Heart left ventricle (tissue), 16 donors: ENCODE results near the gene BCAS1. TPM values are rescaled to one million over a fixed set of nuclear protein-coding genes. Genes with fewer than 3 reads are reported as not detected.

Source experiments
- ATAC-seq, 4 donors: fragments of 200-7000 bp; cut with Tn5 transposase; one replicate each; pipeline ENCODE4 v1.9.1; 2020 to 2022; ENCODE audit warnings: moderate library complexity in 4 of 4, mild to moderate bottlenecking in 3 of 4, moderate number of reproducible peaks in 1 of 4
- DNase-seq, 5 donors: peaks; one replicate each; pipeline ENCODE4 v3.0.0-alpha.2; 2020
- H3K27ac ChIP-seq, 12 donors: fragments of 200-600 bp; sonication (generic) in 4 of 12; one replicate each; pipeline versions ENCODE4 v1.5.0 to v1.8.0; 2016 to 2022; ENCODE audit warnings: mild to moderate bottlenecking in 2 of 12
- H3K27me3 ChIP-seq, 9 donors: fragments of 200-600 bp; sonication (generic) in 2 of 9; one replicate each; pipeline versions ENCODE4 v1.5.1 to v1.8.0; 2016 to 2022; ENCODE audit warnings: mild to moderate bottlenecking in 3 of 9
- H3K36me3 ChIP-seq, 9 donors: fragments of 200-600 bp; sonication (generic) in 2 of 9; one replicate each; pipeline versions ENCODE4 v1.5.0 to v1.8.0; 2018 to 2022; ENCODE audit warnings: mild to moderate bottlenecking in 2 of 9
- H3K4me1 ChIP-seq, 12 donors: fragments of 200-600 bp; sonication (generic) in 4 of 12; one replicate each; pipeline versions ENCODE4 v1.5.0 to v1.8.0; 2016 to 2022; ENCODE audit warnings: mild to moderate bottlenecking in 3 of 12
- H3K4me3 ChIP-seq, 12 donors: fragments of 200-600 bp; sonication (generic) in 4 of 12; one replicate each; pipeline versions ENCODE4 v1.5.0 to v1.8.0; 2017 to 2022; ENCODE audit warnings: mild to moderate bottlenecking in 9 of 12, moderate library complexity in 4 of 12
- H3K9me3 ChIP-seq, 12 donors: fragments of 200-600 bp; sonication (generic) in 4 of 12; one replicate each; pipeline versions ENCODE4 v1.5.0 to v1.8.0; 2016 to 2022; ENCODE audit warnings: mild to moderate bottlenecking in 1 of 12
- POLR2A ChIP-seq, 2 donors: fragments of 450-650 bp; IDR thresholded peaks; one replicate each; pipeline ENCODE4 v1.6.1; 2017; ENCODE audit warnings: antibody characterized with exemption in 2 of 2, mild to moderate bottlenecking in 2 of 2, moderate library complexity in 2 of 2
- WGBS, 4 donors: extraction: QIAGEN DNeasy Blood & Tissue Kit in 2 of 4; methylation state at CpG; one replicate each; pipeline versions ENCODE4 v1.1.5 to v1.1.7; 2013 to 2018; 5-methylcytosine and 5-hydroxymethylcytosine counted together
- intact Hi-C, 10 donors: fragments of 100-400 bp; cut with DNase I; formaldehyde crosslinking; loops; one replicate each; pipeline versions ENCODE4 v1.11.1 to v1.14.2; 2022
- polyA plus RNA-seq, 2 donors: library from polyadenylated mRNA; stranded (reverse); fragments of 200-250 nt; gene quantifications; one replicate each; pipeline ENCODE4 v1.2.3, GENCODE V29; 2013
- total RNA-seq, 9 donors: library from RNA; depleted of rRNA in 2 of 9; stranded (reverse); fragments of >200 nt in 2 of 9; fragmentation: NEBNext Ultra II Directional in 3 of 9; extraction: Animal tissue kit (Norgen Biotek cat#: 25700) in 3 of 9; gene quantifications; one replicate each; pipeline versions ENCODE4 v1.1.0 to v1.2.4, GENCODE V29; 2016 to 2023
- TF ChIP-seq, protein P1 (sequence below), 12 donors: fragments of 200-600 bp; sonication (generic) in 4 of 12; IDR thresholded peaks; one replicate each; pipeline versions ENCODE4 v1.5.0 to v1.8.0; 2018 to 2022; ENCODE audit warnings: antibody characterized with exemption in 12 of 12, mild to moderate bottlenecking in 5 of 12
- donor health status: ischemic (EF 13 %, LVEDD 7.1; RV severe dilation, severe dysfunction).
- donor health status: healthy with polysubstance abuse.
- donor health status: DM: no; HTN: yes; CAD: no.
- donor health status: DM: no; HTN: no; CAD: no.
- donor health status: ischemic (EF 25% LVEDD 6.9; RV normal size, moderate dysfunction).
- donor health status: ischemic (EF 25% LVEDD 5.7; RV mildly dilated, moderate dysfunction).
- donor health status: healthy.
- donor health status: DM: yes; HTN: yes; CAD: no.
- donor health status: ischemic (EF 35%, LVEDD 5.7; RV mildly dilated, moderate dysfunction).
- donor health status: nonischemic (EF 11% LVEDD 7.7; RV severe dilation, severe dysfunction).
- donor health status: DM: yes; HTN: yes; CAD: no.
- donor health status: PGD.
- donor health status: ischemic (EF 29% LVEDD 5.4; RV normal size, mild dysfunction).
- donor health status: nonischemic (EF 23%, LVEDD 6.1; RV moderate dilation, normal function).

The BCAS1 gene
- total and polyA plus RNA-seq, 11 donors, result not detected

DNA sequence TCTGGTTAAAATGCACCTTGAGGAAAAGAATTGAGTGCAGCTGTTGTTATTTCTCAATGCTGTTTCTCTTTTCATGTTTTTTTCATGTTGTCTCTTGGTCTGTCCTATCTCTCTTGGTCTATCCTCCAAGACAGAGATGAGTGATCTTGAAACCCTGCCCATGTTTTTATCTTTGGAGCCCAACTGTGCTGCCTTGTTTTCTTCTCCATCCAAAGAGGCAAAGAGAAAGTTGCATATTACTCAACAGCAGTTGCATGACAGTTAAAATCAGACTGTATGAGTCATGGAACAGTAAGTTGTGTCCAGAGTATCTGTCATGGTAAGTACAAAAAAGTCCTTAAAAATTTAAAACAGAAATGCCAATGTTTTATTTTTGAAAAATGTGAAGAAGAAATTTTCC is 26.2 kb downstream of the BCAS1 start:
- peak overlapping the region in 1 of 12 donors; percentile 8 for H3K27ac ChIP-seq
- H3K9me3 ChIP-seq, result peaks cover 0 to 4% (median 0%) of the 10 kb centered on the region in 12 donors
- no peaks in the 10 kb centered on the region for H3K36me3 ChIP-seq
- intact Hi-C loops, result no loop called here
- ATAC-seq (peak in 3 of 4 donors; percentile 34 to 59 (median 49)), DNase-seq (no peak)
- H3K4me1 ChIP-seq, result no peaks in the 10 kb centered on the region
- no peak overlapping the region for H3K4me3 ChIP-seq
- peaks cover 0 to 13% (median 0%) of the 10 kb centered on the region in 9 donors for H3K27me3 ChIP-seq
- TF ChIP-seq, protein P1, sequence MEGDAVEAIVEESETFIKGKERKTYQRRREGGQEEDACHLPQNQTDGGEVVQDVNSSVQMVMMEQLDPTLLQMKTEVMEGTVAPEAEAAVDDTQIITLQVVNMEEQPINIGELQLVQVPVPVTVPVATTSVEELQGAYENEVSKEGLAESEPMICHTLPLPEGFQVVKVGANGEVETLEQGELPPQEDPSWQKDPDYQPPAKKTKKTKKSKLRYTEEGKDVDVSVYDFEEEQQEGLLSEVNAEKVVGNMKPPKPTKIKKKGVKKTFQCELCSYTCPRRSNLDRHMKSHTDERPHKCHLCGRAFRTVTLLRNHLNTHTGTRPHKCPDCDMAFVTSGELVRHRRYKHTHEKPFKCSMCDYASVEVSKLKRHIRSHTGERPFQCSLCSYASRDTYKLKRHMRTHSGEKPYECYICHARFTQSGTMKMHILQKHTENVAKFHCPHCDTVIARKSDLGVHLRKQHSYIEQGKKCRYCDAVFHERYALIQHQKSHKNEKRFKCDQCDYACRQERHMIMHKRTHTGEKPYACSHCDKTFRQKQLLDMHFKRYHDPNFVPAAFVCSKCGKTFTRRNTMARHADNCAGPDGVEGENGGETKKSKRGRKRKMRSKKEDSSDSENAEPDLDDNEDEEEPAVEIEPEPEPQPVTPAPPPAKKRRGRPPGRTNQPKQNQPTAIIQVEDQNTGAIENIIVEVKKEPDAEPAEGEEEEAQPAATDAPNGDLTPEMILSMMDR (IDR thresholded peaks at IDR 0.05), result no peak
- no peak for TF ChIP-seq POLR2A (IDR thresholded peaks at IDR 0.05)

DNA sequence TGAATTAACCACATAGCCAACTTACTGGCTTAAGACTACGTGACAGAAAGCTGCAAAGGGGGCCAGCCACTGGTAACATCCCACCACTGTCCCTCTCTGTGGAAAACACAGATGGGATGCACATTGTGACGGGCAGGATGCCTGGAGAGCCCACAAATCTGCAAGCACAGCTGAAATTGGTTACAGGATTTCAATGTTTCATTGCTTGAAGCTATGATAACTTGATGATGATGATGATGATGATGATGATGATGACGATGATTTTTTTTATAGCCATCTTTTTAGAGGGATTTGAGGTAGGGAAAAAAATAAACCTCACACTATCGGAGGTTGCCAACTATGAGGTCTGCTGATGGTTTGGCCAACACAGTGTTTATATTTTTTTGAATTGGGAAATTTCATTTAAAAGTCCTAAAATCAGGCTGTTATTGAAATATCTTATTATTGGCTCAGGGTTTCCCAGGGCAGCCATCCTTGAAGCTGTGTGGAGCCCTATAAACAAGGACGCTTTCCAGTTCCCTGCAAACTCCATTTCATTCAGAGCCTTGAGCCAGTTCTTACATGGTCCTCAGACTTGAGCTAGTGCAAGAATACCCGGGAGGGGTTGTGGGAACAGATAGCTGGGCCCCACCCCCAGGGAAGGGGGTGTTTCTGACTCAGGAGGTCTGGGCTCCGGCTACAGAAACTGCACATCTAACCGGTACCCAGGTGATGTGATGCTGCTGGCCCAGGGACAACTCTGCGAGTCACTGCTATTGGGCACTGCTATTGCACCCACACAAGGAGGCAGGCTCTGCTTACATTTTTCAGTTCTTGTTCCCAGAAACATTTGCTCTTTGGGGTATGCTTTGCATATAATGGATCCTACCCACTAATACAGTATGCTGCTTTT is 27.1 kb downstream of the BCAS1 start:
- H3K27ac ChIP-seq, result no peak overlapping the region
- intact Hi-C loops, result no loop called here
- H3K27me3 ChIP-seq, result peaks cover 0 to 13% (median 0%) of the 10 kb centered on the region in 9 donors
- no peaks in the 10 kb centered on the region for H3K36me3 ChIP-seq
- DNase-seq, result no peak
- H3K4me1 ChIP-seq, result no peaks in the 10 kb centered on the region
- H3K9me3 ChIP-seq, result peaks cover 0 to 4% (median 0%) of the 10 kb centered on the region in 12 donors
- TF ChIP-seq, protein P1 (IDR thresholded peaks at IDR 0.05), result no peak
- TF ChIP-seq POLR2A (IDR thresholded peaks at IDR 0.05), result no peak
- WGBS, 4 donors, result 64 to 76% (median 73%) methylated on average over 9 of the region's 9 CpGs
- no peak for ATAC-seq
- no peak overlapping the region for H3K4me3 ChIP-seq

DNA sequence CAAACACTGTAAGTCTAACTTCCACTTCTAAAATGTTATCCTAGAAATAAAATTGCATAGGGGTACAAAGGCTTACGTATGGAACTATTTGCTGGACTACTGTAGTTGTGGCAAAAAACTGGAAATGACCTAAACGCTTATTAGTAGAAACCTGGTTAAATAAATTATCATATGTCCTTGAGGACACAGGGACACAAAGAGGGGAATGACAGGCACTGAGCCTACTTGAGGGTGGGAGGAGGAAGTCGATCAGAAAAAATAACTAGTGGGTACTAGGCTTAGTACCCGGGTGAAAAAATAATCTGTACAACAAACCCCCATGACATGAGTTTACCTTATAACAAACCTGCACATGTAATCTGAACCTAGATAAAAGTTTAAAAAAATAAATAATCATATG is 28.4 kb downstream of the BCAS1 start:
- Histone ChIP-seq H3K9me3 (peaks cover 0 to 4% (median 0%) of the 10 kb centered on the region in 12 donors), H3K36me3 (no peaks in the 10 kb centered on the region), H3K4me3 (no peak overlapping the region), H3K27ac (no peak overlapping the region), H3K27me3 (peaks cover 0 to 13% (median 0%) of the 10 kb centered on the region in 9 donors), H3K4me1 (no peaks in the 10 kb centered on the region)
- TF ChIP-seq, protein P1 (IDR thresholded peaks at IDR 0.05), result no peak
- no peak for TF ChIP-seq POLR2A (IDR thresholded peaks at IDR 0.05)
- WGBS, 4 donors, result 76 to 85% (median 76%) methylated on average over 4 of the region's 4 CpGs
- no peak for DNase-seq
- no peak for ATAC-seq
- intact Hi-C loops, result no loop called here

DNA sequence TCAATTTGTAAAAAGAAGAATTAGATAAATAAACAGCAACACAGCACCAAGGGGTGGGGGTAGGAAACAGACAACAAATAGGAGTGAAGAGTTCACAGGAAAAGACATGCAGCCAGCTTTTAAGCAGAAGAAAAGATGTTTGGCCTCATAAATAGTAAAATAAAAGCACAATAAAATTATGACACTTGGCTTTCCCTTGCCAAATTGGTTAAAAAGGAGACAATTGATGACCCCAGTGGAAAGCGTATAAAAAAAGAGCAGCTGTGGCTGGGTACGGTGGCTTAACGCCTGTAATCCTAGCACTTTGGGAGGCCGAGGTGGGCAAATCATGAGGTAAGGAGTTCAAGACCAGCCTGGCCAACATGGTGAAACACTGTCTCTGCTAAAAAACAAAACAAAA is 29.1 kb downstream of the BCAS1 start:
- no peak overlapping the region for H3K4me3 ChIP-seq
- intact Hi-C loops, result no loop called here
- TF ChIP-seq, protein P1 (IDR thresholded peaks at IDR 0.05), result no peak
- no peak for TF ChIP-seq POLR2A (IDR thresholded peaks at IDR 0.05)
- H3K27ac ChIP-seq, result no peak overlapping the region
- ATAC-seq (no peak), DNase-seq (no peak)
- peaks cover 0 to 13% (median 0%) of the 10 kb centered on the region in 9 donors for H3K27me3 ChIP-seq
- WGBS, 4 donors, result 81 to 95% (median 87%) methylated on average over 4 of the region's 4 CpGs
- H3K4me1 ChIP-seq, result no peaks in the 10 kb centered on the region
- H3K9me3 ChIP-seq, result peaks cover 0 to 4% (median 0%) of the 10 kb centered on the region in 12 donors
- no peaks in the 10 kb centered on the region for H3K36me3 ChIP-seq
